ENCODE data around the gene GHRH. TPM values are rescaled to one million over a fixed set of nuclear protein-coding genes. Genes with fewer than 3 reads are reported as not detected.
A peak's percentile ranks its signal among the peaks of the same experiment; 100 is the strongest.

Gene GHRH
- total RNA-seq, 1 experiment from 2014 or later, result not detected

DNA sequence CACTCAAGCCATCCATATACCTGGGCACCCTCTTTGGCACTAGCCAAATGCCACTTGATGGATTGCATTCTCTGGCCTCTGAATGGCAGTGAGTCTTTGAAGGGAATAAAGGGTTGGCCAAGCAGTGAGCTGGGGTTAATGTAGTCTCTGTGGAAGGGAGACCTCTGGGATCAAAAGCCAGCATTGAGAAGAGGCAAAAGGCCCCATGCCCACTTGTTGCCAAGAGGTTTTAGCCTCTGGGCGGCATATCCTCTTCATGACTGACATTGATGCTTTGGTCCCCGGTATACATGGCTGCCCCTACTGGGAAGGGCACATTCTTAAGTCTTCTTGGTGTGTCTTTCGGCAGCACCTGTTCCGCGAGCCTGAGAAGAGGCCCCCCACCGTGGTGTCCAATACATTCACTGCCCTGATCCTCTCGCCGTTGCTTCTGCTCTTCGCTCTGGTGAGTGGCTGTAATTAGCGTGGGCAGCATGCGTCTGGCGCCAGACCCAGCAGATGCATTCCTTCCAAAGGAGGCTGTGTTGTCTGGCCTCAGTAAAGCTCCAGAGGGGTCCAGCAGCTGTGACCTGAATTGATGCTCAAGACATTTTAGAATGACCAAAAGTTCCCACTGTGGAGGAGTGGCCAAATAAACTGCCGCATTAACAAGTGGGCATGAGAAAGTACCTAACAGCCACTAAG lies 29.5 kb downstream of the GHRH start:
- Histone ChIP-seq H3K56ac (ENCODE audit: insufficient read length, low read depth, low read length) (no peak overlapping the region), H3K4me2 (ENCODE audit: insufficient read depth, insufficient read length, low read length) (no peak overlapping the region), H3K4me1 (ENCODE audit: insufficient read depth, low read length) (peaks cover 12% of the 10 kb centered on the region), H2BK15ac (ENCODE audit: low read depth, low read length) (no peak overlapping the region), H3K23me2 (ENCODE audit: insufficient read length, low read depth, low read length, poor library complexity, severe bottlenecking) (no peaks in the 10 kb centered on the region), H2BK12ac (ENCODE audit: insufficient read length, low read depth, low read length) (no peak overlapping the region), H3K14ac (ENCODE audit: insufficient read depth, low read length) (no peak overlapping the region), H4K5ac (ENCODE audit: insufficient read length, low read depth, low read length) (no peak overlapping the region), H3K27me3 (ENCODE audit: insufficient read depth, low read length) (no peaks in the 10 kb centered on the region), H2AFZ (ENCODE audit: low read length) (no peak overlapping the region), H3K79me2 (ENCODE audit: insufficient read depth, low read length) (no peaks in the 10 kb centered on the region), H3K23ac (ENCODE audit: insufficient read length, low read depth, low read length) (no peak overlapping the region), H3K4ac (ENCODE audit: low read depth, low read length) (no peak overlapping the region), H2AK5ac (ENCODE audit: insufficient read length, low read length) (no peak overlapping the region), H3K9me3 (ENCODE audit: control insufficient read depth, low read depth, low read length) (no peaks in the 10 kb centered on the region), H3K79me1 (ENCODE audit: insufficient read depth, low read depth, low read length, poor library complexity, severe bottlenecking) (no peaks in the 10 kb centered on the region), H4K20me1 (ENCODE audit: control insufficient read depth, insufficient read depth, insufficient read length) (no peaks in the 10 kb centered on the region), H4K91ac (ENCODE audit: insufficient read length, low read depth, low read length) (no peak overlapping the region), H2BK120ac (ENCODE audit: low read depth, low read length, poor library complexity, severe bottlenecking) (no peak overlapping the region), H2BK20ac (ENCODE audit: low read depth, low read length, poor library complexity, severe bottlenecking) (no peak overlapping the region), H4K8ac (replicated peaks; ENCODE audit: insufficient read length, low read depth, low read length) (no peak overlapping the region), H3K18ac (ENCODE audit: insufficient read length, low read depth, low read length) (no peak overlapping the region), H3K27ac (ENCODE audit: insufficient read length, low read depth, low read length) (no peak overlapping the region), H3T11ph (ENCODE audit: low read length) (no peak overlapping the region), H2BK5ac (ENCODE audit: insufficient read length, low read length) (no peak overlapping the region), H3K9ac (ENCODE audit: extremely low read depth, insufficient read length, low read length) (no peak overlapping the region)
- TF ChIP-seq, protein P1, sequence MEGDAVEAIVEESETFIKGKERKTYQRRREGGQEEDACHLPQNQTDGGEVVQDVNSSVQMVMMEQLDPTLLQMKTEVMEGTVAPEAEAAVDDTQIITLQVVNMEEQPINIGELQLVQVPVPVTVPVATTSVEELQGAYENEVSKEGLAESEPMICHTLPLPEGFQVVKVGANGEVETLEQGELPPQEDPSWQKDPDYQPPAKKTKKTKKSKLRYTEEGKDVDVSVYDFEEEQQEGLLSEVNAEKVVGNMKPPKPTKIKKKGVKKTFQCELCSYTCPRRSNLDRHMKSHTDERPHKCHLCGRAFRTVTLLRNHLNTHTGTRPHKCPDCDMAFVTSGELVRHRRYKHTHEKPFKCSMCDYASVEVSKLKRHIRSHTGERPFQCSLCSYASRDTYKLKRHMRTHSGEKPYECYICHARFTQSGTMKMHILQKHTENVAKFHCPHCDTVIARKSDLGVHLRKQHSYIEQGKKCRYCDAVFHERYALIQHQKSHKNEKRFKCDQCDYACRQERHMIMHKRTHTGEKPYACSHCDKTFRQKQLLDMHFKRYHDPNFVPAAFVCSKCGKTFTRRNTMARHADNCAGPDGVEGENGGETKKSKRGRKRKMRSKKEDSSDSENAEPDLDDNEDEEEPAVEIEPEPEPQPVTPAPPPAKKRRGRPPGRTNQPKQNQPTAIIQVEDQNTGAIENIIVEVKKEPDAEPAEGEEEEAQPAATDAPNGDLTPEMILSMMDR (conservative IDR thresholded peaks at IDR 0.05), result no peak
- Mint-ChIP-seq H3K27me3 (ENCODE audit: low read depth) (no peaks in the 10 kb centered on the region), H3K27ac (peak overlapping the region in 2 of 3 experiments; percentile 40 to 90; a peak in 3 of 7 replicates), H3K9me3 (no peaks in the 10 kb centered on the region), H3K4me3 (no peak overlapping the region), H3K36me3 (ENCODE audit: insufficient read depth in 1 of 3, low read depth in 3 of 3) (peaks cover 52 to 94% (median 84%) of the 10 kb centered on the region in 3 experiments; a peak in 6 of 7 replicates), H3K4me1 (peaks cover 43 to 47% of the 10 kb centered on the region in 2 experiments)
- WGBS (ENCODE audit: extremely low coverage, insufficient read length, low lambda C conversion rate), result no CpG with 5 or more reads among the region's 13 CpGs
- DNase-seq, result no peak
